ENCODE results near the gene ADK.

- TF ChIP-seq CTCF (conservative IDR thresholded peaks at IDR 0.05; ENCODE audit: low read length) (no peak), EZH2phosphoT487 (IDR thresholded peaks at IDR 0.05; ENCODE audit: borderline replicate concordance, low read depth, low read length) (no peak)
Observed at GRCh38 chr10:74445493-74445892, 294.5 kb downstream of the ADK start.

All from OCI-LY7 (cell line).